GM18499 (cell line): ENCODE results near the gene MEAF6.
"Not testable (repeated sequence)": the region's sequence is repeated elsewhere in the genome, so short reads cannot be mapped to it uniquely, and the experiment has no call there.

Experiments used
- ATAC-seq: cut with Tn5 transposase; IDR thresholded peaks from one replicate; pipeline ENCODE4 v1.9.1; 2021; ENCODE audit warnings: moderate number of reproducible peaks; ENCODE audit not compliant: insufficient read depth, unreplicated experiment

MEAF6 gene

GRCh38 chr1:37514350-37515184 is at the start of gene MEAF6:
Gene MEAF6, minus strand, starts transcription at chr1:37514766. Its CDS starts 20 bp downstream, at chr1:37514746.
- no peak for ATAC-seq

DNA sequence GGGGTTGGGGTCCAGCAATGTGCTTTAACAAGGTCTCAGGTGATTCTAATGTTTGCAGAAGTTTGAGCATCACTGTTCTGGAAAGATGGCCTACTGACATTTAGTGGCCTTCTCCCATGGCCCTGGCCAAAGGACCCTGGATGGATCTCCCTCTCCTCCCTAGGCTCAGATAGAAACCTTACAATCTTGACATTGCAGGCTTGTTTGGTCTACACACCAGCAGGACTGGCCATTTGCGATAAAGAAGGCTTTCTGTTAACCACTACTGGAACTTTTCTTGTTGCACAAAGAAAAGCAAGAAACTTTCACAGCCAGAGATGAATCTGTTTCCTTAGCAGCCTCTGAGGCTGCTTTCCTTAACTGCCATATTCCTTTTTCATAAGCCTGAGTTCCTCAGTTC is 48.4 kb upstream of the MEAF6 start:
- ATAC-seq = no peak

- ATAC-seq = no peak
Observed at GRCh38 chr1:37561133-37562132, 46.9 kb upstream of the MEAF6 start.

DNA sequence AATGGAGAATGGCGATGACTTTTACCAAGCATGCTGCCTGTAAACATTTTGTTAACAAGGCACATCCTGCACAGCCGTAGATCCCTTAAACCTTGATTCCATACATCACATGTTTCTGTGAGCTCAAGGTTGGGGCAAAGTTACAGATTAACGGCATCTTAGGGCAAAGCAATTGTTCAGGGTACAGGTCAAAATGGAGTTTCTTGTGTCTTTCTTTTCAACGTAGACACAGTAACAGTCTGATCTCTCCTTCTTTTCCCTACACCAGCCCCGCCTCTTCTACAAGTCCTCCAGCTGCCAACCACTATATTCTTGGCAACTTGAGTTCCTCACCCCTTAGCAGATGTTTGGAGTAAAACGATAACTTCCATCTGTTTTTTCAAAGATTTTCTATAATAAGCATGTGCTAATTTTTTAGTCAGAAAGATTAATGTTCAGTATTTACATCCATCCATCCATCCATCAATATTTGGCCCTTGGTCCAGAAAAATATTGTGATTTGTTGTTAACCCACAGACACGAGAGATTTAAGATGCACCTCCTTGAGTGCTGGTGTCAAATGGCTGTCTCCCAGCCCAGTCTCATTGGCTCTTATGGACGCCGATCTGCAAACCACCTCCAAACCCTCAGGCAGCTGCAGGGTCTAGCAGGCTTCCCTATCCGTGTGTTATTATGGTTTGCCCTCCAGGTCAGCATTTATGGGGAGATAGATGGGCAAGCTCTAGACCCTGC is 46.0 kb upstream of the MEAF6 start:
- ATAC-seq = no peak

DNA sequence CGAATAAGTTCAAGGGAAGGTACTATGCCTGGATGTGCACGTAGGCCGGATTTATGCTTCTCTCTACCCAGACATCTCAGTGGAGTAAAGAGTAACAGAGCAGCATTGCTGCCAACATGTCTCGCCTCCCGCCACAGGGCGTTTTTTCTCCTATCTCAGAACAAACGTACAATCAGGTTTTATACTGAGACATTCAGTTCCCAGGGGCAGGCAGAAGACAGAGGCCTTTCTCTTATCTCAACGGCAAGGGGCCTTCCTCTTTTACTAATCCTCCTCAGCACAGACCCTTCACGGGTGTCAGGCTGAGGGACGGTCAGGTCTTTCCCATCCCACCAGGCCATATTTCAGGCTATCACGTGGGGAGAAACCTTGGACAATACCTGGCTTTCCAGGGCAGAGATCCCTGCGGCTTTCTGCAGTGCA is 45.4 kb upstream of the MEAF6 start:
- ATAC-seq = not testable (repeated sequence)

DNA sequence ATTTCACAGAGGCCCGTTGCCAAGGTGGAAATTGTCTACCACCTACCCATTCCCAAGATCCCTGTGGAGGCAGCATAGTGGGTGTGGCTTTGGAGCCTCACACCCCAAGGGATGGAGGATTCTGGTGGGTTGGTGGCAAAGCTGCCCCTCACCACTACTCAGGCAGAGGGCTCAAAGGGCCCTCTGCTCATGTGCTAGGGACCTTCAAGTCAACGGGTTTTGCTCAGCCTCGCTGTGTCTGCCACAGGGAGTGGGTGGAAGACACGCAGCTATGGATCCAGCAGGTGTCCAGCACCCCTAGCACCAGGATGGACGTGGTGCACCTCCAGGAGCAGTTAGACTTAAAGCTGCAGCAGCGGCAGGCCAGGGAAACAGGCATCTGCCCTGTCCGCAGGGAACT is 44.5 kb upstream of the MEAF6 start:
- no peak for ATAC-seq

- ATAC-seq = no peak
Observed at GRCh38 chr1:37558411-37558810, 43.8 kb upstream of the MEAF6 start.

DNA sequence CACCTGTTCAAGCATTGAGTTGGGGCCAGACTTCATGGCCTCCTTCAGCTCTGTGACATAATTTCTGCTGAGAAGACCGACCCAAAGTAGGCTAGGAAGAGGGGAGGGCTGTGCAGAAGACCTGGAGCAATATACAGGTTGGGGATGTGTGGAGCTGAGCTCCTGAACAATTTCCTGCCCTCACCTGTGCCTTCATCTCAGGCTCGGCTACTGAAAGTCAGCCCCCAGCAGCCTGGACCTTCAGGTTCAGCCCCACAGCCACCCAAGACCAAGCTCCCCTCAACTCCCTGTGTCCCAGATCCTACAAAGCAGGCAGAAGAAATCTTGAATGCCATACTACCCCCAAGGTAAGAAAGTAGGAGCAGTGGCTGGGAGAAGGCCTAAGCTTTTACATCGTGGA is 42.8 kb upstream of the MEAF6 start:
- ATAC-seq = no peak

- no peak for ATAC-seq
Observed at GRCh38 chr1:37556712-37557196, 42.2 kb upstream of the MEAF6 start, which contains the start of gene DNALI1. Gene DNALI1, plus strand, starts transcription at chr1:37556940. Its CDS starts 55 bp downstream, at chr1:37556995.

DNA sequence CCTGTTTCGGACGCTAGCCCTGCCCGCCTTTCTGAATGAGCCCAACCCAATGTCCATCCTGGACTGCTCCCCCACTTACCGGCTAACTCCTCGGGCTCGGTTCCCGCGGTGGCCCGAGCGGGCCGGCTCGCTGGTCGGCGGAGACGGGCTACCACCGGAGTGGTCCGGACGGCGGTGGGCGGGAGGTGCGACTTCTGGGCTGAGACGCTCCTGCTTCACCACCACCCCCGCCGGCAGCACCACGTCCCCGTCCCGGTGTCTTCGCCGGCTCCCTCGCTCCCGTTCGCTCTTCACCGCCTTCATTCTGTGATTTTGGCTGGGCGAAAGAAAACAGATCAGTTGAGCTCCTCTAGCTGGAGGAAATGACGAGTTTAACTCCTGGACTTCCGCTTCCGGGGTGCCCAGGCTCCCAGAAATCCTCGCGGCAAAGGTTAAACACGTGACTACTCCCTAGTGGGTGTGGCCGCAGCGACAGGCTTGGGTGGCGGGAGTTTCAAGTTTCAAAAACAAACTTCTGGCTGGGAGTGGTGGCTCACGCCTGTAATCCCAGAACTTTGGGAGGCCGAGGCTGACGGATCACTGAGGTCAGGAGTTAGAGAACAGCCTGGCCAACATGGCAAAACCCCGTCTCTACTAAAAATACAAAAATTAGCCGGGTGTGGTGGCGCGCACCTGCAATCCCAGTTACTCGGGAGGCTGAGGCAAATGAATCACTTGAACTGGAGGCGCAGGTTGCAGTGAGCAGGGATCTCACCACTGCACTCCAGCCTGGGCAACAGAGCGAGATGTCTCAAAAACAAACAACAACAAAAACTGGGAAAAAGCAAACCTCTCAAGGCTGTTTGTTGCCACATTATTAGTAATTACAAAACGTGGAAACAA is 39.6 kb upstream of the MEAF6 start, which contains the start of gene SNIP1:
Gene SNIP1, minus strand, starts transcription at position 367 of the 882 bp plus-strand sequence. Its CDS starts 64 bp downstream, at position 303.
- ATAC-seq = no peak

DNA sequence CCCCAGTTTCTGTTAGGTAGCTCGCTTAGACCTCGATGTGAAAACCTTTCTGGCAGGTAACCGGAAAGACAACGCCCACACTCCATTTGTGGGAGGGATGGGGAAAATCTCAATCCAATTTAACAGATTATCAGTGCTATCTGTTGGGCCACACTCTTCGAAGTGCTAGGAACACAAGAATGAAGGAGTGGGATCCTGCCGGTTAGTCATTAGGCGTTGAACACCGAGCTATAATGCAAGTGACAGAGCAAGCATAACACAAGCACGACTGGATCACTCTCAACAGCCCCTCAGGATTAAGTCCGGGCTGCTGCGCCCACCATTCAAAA is 39.0 kb upstream of the MEAF6 start:
- no peak for ATAC-seq

DNA sequence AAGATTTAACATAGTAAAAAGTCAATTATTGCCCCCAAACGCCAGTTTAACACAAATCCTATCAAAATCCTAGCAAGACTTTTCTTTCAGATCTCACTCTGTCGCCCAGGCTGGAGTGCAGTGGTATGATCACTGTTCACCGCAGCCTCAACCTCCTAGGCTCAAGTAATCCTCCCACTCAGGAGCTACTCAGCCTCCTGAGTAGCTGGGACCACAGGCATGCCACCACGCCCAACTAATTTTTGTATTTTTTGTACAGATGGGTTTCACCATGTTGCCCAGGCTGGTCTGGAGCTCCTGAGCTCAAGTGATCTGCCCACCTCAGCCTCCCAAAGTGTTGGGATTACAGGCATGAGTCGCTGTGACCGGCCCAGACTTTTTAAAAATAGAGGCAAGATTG is 34.8 kb upstream of the MEAF6 start:
- ATAC-seq = no peak

DNA sequence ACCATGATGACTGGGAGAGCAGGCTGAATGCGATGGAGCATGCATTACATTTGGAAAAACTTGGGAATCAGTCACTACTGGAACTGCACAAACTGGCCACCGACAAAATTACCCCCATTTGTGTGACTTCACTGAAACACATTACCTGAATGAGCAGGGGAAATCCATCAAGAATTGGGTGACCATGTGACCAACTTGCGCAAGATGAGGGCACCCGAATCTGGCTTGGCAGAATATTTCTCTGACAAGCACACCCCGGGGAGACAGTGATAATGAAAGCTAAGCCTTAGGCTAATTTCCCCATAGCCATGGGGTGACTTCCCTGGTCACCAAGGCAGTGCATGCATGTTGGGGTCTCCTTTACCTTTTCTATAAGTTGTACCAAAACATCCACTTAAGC is 30.5 kb upstream of the MEAF6 start:
- ATAC-seq = no peak

DNA sequence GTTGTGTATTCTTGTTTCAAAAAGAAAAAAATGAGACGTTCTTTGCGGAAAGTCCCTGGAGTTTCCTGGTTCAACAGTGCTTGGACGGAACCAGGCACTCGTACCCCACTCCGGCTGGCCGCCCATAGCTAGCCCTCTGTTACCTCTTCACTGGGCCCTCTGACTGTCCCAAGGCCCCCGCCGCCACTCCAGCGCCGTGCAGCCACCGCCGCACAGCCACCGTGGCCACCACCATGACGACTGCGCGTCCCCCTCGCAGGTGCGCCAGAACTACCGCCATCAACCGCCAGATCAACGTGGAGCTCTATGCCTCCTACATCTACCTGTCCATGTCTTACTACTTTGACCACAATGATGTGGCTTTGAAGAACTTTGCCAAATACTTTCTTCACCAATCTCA is 30.0 kb upstream of the MEAF6 start:
- ATAC-seq = no peak

- ATAC-seq = no peak
Observed at GRCh38 chr1:37540036-37540785, 25.6 kb upstream of the MEAF6 start.

DNA sequence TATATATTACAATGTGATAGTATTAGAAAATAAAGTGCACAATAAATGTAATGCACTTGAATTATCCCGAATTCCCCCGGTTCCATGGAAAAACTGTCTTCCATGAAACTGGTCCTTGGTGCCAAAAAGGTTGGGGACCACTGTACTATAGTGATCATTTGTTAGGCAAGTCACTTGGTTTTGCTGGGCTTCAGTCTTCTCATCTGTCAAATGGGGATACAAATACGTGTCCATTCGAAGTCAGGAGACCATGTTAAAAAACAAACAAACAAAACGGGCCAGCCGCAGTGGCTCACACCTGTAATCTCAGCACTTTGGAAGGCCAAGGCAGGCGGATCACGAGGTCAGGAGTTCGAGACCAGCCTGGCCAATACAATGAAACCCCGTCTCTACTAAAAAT is 24.6 kb upstream of the MEAF6 start:
- not testable (repeated sequence) for ATAC-seq

GRCh38 chr1:37537378-37537777 is 22.8 kb upstream of the MEAF6 start:
- ATAC-seq = no peak

DNA sequence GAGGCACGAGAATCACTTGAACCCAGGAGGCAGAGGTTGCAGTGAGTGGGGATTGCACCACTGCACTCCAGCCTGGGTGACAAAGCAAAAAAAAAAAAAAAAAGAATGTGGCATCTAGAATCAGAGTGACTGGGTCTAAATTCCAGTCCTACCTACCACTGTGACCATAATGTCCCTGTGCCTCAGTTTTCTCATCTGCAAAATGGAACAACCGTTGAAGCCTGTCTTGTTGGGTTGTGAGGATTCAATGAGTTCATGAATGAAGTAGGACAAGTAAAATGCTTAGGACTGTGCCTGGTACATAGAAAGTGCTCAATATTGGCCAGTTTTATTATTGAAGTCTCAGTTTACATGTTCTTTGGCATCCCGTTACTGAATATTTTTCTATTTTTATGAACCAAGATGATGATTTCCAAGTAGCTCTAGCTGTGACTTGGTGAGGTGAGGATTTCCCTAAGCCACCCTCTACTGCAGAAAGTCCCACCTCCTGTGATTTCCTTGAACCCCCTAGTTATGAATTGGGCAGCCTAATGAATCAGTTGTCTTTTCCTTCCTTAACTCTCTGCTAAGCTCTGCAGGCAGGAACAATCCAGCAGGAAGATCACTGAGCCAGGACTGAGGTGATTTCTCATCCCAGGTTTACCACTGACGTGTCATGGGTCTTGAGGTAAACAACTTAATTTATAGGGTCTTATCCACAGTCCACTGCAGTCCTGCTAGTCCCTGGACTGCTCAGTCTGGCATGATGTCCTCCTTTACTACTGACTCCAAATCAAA is 18.9 kb upstream of the MEAF6 start:
- ATAC-seq = no peak
